ENCODE measurements around the gene SULT2B1. TPM values are rescaled to one million over a fixed set of nuclear protein-coding genes. Genes with fewer than 3 reads are reported as not detected.

SULT2B1 gene
- total RNA-seq, 1 donor from 2014 or later, result not detected

DNA sequence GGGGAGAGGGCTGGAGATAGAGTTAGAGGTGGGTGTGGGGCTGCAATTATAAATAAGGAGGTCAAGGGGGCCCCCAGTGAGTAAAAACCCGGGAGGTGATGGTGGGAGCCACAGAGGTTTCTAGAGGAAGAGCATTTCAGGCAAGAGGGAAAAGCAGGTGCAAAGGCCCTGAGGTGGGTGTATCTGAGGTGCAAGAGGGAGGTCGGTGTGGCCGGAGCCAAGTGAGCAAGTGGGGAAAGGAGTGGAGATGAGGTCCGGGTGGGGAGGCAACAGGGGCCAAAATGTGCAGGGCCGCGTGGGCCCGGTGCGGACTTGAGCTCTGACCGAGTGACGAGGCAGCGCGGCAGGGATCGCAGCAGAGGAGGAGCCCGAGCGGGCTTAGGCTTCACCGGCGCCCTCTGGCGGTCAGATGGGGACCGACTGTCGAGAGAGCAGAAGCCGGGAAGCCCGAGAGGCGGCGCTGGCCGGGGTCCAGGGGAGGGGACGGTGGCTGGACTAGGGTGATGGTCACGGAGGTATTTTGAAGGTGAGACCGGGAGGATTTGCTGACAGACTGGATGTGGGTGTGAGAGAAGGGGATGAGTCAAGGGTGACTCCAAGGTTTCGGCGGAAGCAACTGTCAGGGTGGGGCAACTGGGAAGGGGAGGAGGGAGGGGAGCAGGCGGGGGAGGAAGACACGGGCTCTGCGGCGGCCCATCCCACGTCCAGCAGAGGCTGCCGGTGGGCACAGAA, 36.9 kb downstream of the SULT2B1 start:
- Mint-ChIP-seq H3K4me3 (peak overlapping the region; percentile 65), H3K36me3 (ENCODE audit: low read depth) (peaks cover 6% of the 10 kb centered on the region), H3K27me3 (no peaks in the 10 kb centered on the region), H3K4me1 (peaks cover 26% of the 10 kb centered on the region), H3K9me3 (no peaks in the 10 kb centered on the region), H3K27ac (peak overlapping the region; percentile 86)
- intact Hi-C loops (cut with micrococcal nuclease), result loop anchor here (1.0 to 10.0 kb wide), 2 partner anchors 83 to 274 kb away; no protein-coding TSS in a partner anchor
- DNase-seq, result peak; percentile 96

DNA sequence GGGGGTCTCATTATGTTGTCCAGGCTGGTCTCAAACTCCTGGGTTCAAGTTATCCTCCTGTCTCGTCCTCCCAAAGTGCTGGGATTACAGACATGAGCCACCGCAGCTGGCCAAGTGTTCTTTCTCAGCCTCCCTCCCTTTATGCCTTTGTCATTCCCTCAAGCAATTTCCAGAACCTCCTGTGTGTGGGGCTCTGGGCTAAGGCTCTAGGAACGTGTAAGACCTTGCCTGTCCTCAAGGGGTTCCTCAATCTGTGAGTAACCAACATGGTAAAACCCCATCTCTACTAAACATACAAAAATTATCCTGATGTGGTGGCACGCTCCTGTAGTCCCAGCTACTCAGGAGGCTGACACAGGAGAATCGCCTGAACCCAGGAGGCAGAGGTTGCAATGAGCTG, 39.0 kb downstream of the SULT2B1 start:
- H3K36me3 Mint-ChIP-seq (ENCODE audit: low read depth), result peaks cover 10% of the 10 kb centered on the region

DNA sequence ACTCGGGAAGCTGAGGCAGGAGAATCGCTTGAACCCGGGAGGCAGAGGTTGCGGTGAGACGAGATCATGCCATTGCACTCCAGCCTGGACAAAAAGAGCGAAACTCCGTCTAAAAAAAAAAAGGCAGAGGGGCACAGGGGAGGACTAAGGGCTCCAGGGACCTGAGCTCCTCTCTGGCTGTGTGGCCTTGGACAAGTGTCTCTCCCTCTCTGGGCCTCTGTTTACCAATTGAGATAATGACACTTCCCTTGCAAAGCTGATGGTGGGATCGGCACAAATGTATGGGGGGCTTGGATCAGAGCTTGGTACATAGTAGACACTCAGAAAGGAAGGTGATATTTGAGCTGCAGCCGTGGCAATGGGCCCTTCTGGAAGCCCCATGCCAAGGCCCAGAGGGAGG, 43.2 kb downstream of the SULT2B1 start:
- intact Hi-C loops (cut with micrococcal nuclease), result no loop called here
- DNase-seq, result no peak
- H3K27me3 Mint-ChIP-seq, result no peaks in the 10 kb centered on the region
- peak overlapping the region; percentile 89 for H3K27ac Mint-ChIP-seq
- peak overlapping the region; percentile 82 for H3K4me3 Mint-ChIP-seq
- peaks cover 14% of the 10 kb centered on the region for H3K4me1 Mint-ChIP-seq
- peaks cover 8% of the 10 kb centered on the region for H3K36me3 Mint-ChIP-seq (ENCODE audit: low read depth)
- no peaks in the 10 kb centered on the region for H3K9me3 Mint-ChIP-seq

More for the DNA sequence above, 39.0 kb downstream of the SULT2B1 start:
- Mint-ChIP-seq H3K4me3 (no peak overlapping the region), H3K9me3 (no peaks in the 10 kb centered on the region), H3K27me3 (no peaks in the 10 kb centered on the region), H3K27ac (no peak overlapping the region), H3K4me1 (peaks cover 23% of the 10 kb centered on the region)
- no peak for DNase-seq
- intact Hi-C loops (cut with micrococcal nuclease), result no loop called here

DNA sequence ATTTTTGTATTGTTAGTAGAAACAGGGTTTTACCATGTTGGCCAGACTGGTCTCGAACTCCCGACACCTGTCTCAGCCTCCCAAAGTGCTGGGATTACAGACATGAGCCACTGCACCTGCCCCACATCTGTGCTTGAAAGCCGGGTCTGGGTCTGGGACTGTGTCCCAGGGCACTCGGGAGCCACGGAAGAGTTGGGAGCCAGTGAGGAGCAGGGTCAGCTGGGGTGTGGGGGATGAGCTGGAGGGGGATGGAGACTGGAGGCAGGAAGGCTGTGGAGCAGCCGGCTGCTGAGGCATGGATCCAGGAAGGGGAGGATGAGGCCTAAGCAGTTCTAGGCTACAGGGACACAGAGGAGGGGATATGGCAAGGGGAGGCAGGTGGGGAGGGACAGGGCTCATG, 43.9 kb downstream of the SULT2B1 start:
- H3K27ac Mint-ChIP-seq, result peak overlapping the region; percentile 84
- intact Hi-C loops (cut with micrococcal nuclease), result no loop called here
- peaks cover 8% of the 10 kb centered on the region for H3K36me3 Mint-ChIP-seq (ENCODE audit: low read depth)

DNA sequence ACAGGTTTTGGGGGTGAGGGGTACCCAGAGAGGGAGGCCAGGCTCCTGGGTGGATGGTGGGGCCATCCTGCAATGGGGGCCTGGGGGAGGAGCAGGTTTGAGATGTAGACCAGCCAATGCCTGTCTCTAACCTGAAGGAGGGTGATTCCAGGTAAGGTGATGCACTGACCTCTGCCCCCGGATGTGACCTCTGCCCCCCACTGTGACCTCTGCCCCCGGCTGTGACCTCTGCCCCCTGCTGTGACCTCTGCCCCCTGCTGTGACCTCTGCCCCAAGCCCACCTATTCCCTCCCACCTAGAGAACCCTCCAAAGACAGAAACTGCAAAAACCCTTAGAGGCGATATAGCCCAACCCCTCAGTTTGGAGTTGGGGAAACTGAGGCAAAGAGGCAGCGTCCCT, 44.3 kb downstream of the SULT2B1 start:
- intact Hi-C loops (cut with micrococcal nuclease), result no loop called here
- Mint-ChIP-seq H3K4me1 (peaks cover 14% of the 10 kb centered on the region), H3K27ac (peak overlapping the region; percentile 84), H3K36me3 (ENCODE audit: low read depth) (peaks cover 8% of the 10 kb centered on the region), H3K9me3 (no peaks in the 10 kb centered on the region), H3K4me3 (peak overlapping the region; percentile 82), H3K27me3 (no peaks in the 10 kb centered on the region)
- no peak for DNase-seq

More for the DNA sequence above, 43.9 kb downstream of the SULT2B1 start:
- peaks cover 14% of the 10 kb centered on the region for H3K4me1 Mint-ChIP-seq
- DNase-seq, result no peak
- H3K4me3 Mint-ChIP-seq, result peak overlapping the region; percentile 82
- H3K27me3 Mint-ChIP-seq, result no peaks in the 10 kb centered on the region
- no peaks in the 10 kb centered on the region for H3K9me3 Mint-ChIP-seq

DNA sequence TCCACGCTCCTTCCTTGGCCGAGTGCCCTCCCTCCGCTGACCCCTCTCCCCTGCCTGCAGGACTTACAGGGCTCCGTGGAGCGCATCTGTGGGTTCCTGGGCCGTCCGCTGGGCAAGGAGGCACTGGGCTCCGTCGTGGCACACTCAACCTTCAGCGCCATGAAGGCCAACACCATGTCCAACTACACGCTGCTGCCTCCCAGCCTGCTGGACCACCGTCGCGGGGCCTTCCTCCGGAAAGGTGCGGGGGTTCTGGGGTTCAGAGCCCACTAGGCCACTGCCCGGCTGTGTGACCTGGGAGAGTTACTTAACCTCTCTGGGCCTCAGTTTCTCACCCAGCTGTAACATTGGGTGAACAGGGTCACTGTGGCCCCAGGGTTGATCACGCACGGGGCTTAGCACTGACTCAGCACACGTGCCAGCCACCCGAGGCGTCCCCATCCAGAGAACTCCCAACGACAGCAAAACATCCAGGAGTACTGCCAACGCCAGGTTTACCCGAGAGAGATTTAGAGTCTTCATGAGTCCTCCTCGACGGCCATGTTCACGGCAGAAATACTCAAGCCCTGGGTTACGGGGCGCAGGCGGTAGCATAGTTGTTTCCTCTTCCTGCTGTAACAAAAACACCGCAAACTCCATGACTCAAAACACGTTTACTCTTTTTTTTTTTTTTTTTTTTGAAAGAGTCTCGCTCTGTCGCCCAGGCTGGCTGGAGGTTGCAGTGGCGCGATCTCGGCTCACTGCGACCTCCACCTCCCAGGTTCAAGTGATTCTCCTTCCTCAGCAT, 44.9 kb downstream of the SULT2B1 start:
- H3K9me3 Mint-ChIP-seq, result no peaks in the 10 kb centered on the region
- intact Hi-C loops (cut with micrococcal nuclease), result no loop called here
- peaks cover 10% of the 10 kb centered on the region for H3K4me1 Mint-ChIP-seq
- DNase-seq, result peak; percentile 82
- peak overlapping the region; percentile 82 for H3K4me3 Mint-ChIP-seq
- H3K36me3 Mint-ChIP-seq (ENCODE audit: low read depth), result peaks cover 7% of the 10 kb centered on the region
- no peaks in the 10 kb centered on the region for H3K27me3 Mint-ChIP-seq
- H3K27ac Mint-ChIP-seq, result peak overlapping the region; percentile 84

DNA sequence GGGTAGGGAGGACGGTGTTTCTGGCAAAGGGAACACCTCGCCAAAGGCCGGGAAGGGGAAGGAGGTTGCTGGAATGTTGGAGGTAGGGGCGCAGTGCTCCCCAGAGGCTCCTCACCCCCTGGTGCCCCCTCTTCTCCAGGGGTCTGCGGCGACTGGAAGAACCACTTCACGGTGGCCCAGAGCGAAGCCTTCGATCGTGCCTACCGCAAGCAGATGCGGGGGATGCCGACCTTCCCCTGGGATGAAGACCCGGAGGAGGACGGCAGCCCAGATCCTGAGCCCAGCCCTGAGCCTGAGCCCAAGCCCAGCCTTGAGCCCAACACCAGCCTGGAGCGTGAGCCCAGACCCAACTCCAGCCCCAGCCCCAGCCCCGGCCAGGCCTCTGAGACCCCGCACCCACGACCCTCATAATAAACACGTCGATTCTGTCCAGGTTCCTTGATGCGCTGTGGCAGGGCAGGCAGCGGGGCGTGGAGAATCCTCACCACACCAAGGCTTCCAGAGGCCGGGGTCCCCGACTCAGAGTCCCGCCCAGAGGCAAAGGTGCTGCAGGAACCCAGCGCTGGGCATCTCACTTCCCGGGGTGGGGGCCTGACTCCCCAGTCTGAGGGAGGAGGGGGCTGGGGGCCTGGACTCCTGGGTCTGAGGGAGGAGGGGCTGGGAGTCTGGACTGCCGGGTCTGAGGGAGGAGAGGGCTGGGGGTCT, 47.2 kb downstream of the SULT2B1 start:
- Mint-ChIP-seq H3K4me1 (peaks cover 6% of the 10 kb centered on the region), H3K27me3 (no peaks in the 10 kb centered on the region), H3K36me3 (ENCODE audit: low read depth) (peaks cover 6% of the 10 kb centered on the region), H3K9me3 (no peaks in the 10 kb centered on the region), H3K27ac (no peak overlapping the region), H3K4me3 (no peak overlapping the region)
- intact Hi-C loops (cut with micrococcal nuclease), result no loop called here
- DNase-seq, result no peak

DNA sequence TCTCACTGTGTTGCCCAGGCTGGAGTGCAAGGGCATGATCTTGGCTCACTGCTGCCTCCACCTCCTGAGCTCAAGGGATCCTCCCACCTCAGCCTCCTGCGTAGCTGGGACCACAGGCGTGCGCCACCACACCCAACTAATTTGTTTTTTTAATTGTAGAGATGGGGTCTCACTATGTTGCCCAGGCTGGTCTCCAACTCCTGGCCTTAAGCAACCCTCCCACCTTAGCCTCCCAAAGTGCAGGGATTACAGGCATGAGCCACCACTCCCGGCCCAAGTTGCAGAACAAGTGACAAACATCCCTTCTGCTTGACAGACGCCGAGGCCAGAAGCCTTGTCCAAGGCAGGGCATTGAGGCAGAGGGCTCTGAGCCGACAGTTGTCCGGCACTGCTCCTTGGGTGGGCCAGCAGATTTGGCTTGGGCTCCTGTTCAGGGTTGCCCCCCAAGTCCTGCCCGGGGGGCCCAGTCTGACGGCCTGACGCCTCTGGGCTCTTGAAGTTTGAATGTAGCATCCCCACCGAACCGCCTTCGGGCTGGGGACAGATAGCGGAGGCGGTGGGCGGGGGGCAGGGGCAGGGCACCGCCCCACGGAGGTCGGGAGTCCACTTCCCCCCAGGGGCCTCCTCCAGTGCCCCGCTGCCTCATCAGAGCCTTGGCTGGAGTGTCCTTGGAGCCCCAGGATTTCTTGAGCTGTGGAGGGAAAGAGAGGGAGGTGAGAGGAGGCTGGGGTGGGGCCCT, 48.9 kb downstream of the SULT2B1 start:
- intact Hi-C loops (cut with micrococcal nuclease), result no loop called here
- peaks cover 1% of the 10 kb centered on the region for H3K36me3 Mint-ChIP-seq (ENCODE audit: low read depth)
- DNase-seq, result no peak
- no peaks in the 10 kb centered on the region for H3K9me3 Mint-ChIP-seq
- H3K27me3 Mint-ChIP-seq, result no peaks in the 10 kb centered on the region
- no peak overlapping the region for H3K4me3 Mint-ChIP-seq
- H3K27ac Mint-ChIP-seq, result no peak overlapping the region
- peaks cover 4% of the 10 kb centered on the region for H3K4me1 Mint-ChIP-seq

DNA sequence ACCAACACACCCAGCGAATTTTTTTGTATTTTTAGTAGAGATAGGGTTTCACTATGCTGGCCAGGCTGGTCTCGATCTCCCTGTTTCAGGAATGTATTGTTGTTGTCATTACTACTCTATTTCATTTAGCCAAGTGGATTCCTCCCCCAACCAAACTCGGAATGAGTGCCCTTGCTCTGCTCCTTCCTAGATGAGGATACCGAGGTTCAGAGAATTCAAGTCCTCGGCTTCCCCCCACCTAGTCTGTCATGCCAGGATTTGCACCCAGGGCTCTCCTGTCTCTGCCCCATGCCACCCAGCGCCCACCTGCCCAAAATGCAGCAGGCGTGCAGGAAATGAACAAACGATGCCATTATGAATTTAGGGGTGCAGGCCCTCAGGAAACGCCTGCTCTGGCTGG, 51.0 kb downstream of the SULT2B1 start:
- Mint-ChIP-seq H3K4me3 (no peak overlapping the region), H3K36me3 (ENCODE audit: low read depth) (peaks cover 1% of the 10 kb centered on the region)

DNA sequence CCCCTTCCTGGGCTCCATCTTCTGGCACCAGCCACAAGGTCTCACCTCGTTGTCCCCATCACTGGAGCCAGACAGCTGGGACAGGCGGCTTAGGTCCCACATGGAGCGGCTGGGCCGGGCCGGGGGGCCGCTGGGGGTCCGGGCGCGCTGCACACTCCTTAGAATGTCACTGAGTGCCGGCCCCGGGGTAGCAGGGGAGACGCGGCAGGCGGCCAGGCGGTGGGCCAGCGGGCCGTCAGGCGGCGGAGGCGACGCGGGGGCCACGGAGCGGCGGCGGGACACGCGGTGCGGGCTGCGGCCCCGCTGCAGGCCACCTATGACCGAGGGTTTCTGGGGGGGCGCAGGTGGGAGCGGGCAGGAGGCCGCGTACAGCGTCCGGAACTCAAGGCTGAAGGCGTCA, 51.5 kb downstream of the SULT2B1 start:
- Mint-ChIP-seq H3K36me3 (ENCODE audit: low read depth) (peaks cover 1% of the 10 kb centered on the region), H3K4me3 (no peak overlapping the region), H3K27me3 (no peaks in the 10 kb centered on the region), H3K4me1 (peaks cover 2% of the 10 kb centered on the region), H3K9me3 (no peaks in the 10 kb centered on the region), H3K27ac (no peak overlapping the region)
- intact Hi-C loops (cut with micrococcal nuclease), result no loop called here
- DNase-seq, result no peak

More for the DNA sequence above, 51.0 kb downstream of the SULT2B1 start:
- Mint-ChIP-seq H3K9me3 (no peaks in the 10 kb centered on the region), H3K27ac (no peak overlapping the region), H3K4me1 (peaks cover 2% of the 10 kb centered on the region), H3K27me3 (no peaks in the 10 kb centered on the region)
- intact Hi-C loops (cut with micrococcal nuclease), result no loop called here
- DNase-seq, result no peak

DNA sequence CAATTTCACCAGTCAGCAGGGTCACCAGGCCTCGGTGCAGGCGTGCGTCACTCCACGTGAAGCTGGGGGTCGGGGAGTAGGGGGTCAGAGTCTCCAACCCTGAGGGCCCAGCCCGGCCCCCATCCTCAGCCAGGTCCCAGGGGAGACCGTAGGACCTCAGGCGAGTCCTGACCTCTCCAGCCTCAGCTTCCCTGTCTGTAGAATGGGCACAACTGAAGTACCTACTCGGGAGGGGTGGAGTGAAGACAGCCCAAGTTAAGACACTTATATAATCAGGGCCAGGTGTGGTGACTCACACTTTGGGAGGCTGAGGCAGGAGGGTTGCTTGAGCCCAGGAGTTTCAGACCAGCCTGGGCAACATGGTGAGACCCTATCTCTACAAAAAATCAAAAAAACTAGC, 51.9 kb downstream of the SULT2B1 start:
- no peak overlapping the region for H3K4me3 Mint-ChIP-seq
- intact Hi-C loops (cut with micrococcal nuclease), result no loop called here
- no peak overlapping the region for H3K27ac Mint-ChIP-seq
- H3K4me1 Mint-ChIP-seq, result peaks cover 5% of the 10 kb centered on the region
- H3K9me3 Mint-ChIP-seq, result no peaks in the 10 kb centered on the region
- no peaks in the 10 kb centered on the region for H3K27me3 Mint-ChIP-seq
- peaks cover 1% of the 10 kb centered on the region for H3K36me3 Mint-ChIP-seq (ENCODE audit: low read depth)
- no peak for DNase-seq

DNA sequence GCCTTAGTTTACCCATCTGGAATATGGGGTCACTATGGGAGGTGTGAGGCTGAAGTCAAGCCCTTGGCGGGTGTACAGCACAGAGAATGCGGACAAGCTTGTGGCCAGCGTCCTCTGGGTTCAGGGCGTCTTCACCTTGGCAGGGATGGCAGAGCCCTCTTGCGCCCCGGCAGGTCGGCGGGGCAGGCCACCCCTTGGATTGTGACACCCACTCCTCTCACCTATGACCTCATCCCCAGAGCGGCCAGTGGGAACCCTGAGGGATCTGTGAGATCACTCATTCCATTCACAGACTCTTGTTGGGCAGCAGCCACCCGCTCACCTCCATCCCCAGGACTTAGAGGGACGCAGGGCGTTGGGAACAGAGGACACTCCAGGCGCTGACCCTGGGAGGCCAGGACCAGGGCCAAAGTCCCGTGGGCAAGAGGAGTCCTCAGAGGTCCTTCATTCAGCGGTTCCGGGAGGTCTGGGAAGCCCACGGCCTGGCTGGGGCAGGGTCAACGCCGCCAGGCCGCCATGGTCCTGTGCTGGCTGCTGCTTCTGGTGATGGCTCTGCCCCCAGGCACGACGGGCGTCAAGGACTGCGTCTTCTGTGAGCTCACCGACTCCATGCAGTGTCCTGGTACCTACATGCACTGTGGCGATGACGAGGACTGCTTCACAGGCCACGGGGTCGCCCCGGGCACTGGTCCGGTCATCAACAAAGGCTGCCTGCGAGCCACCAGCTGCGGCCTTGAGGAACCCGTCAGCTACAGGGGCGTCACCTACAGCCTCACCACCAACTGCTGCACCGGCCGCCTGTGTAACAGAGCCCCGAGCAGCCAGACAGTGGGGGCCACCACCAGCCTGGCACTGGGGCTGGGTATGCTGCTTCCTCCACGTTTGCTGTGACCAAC, 54.7 kb downstream of the SULT2B1 start, which contains the start of gene SPACA4:
Gene SPACA4 (plus strand): TSS at position 280 of the 896 bp plus-strand sequence. CDS start 237 bp downstream, at position 517.
- peaks cover 6% of the 10 kb centered on the region for H3K4me1 Mint-ChIP-seq
- no peaks in the 10 kb centered on the region for H3K9me3 Mint-ChIP-seq
- intact Hi-C loops (cut with micrococcal nuclease), result no loop called here

More for the DNA sequence above, 54.7 kb downstream of the SULT2B1 start, which contains the start of gene SPACA4:
- Mint-ChIP-seq H3K4me3 (no peak within 1 kb of the TSS), H3K36me3 (ENCODE audit: low read depth) (peaks cover 2% of the 10 kb centered on the region), H3K27me3 (no peaks in the 10 kb centered on the region), H3K27ac (no peak within 1 kb of the TSS)
- no peak for DNase-seq

Measured in activated CD4-positive, alpha-beta T cell treated with anti-CD3 and anti-CD28 coated beads, Interleukin-2, amount 10 ng/mL, durations not matched to agents 24 days and 14 days (primary cell).